Measurements from ENCODE around the gene DNAH2. TPM values are rescaled to one million over a fixed set of nuclear protein-coding genes. Genes with fewer than 3 reads are reported as not detected.

DNAH2 gene
- polyA plus RNA-seq, 1 of the 3 experiments (the other 2 are of a cell fraction) = 0.13 TPM

DNA sequence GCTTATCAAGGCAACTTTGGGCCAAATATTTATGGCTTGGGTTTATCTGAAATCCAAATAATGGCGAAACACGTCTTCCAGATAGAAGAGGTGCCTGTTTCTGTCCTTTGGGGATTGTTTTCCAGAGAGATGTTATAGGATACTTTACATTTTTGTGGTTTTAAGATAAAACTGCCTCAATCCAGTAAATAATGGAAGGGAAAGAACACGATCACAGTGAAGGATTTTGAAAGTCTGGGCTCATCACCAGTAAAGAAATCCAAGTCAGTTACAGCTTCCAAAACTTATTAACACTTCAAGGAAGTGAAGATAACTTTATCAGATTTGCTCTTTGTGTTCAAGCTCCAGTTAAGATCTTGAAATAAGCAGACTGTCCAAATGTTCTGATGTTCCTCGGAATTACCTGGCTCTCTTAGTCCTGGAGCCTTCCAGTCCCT, 30.1 kb downstream of the DNAH2 start:
- H3K36me3 ChIP-seq (replicated peaks in 1 of 2; ENCODE audit: control insufficient read depth in 1 of 2, insufficient read depth in 2 of 2, low read length in 1 of 2) = no peaks in the 10 kb centered on the region
- no peak for DNase-seq
- peak overlapping the region; percentile 79 for H2AFZ ChIP-seq (ENCODE audit: low read depth)
- no peak overlapping the region; a peak in 1 of 4 replicates for H3K4me3 ChIP-seq (ENCODE audit: low read depth in 2 of 2, low read length in 1 of 2)
- H3K4me1 ChIP-seq (ENCODE audit: control insufficient read depth in 1 of 2, insufficient read depth in 2 of 2, low read depth in 1 of 2, low read length in 1 of 2) = peaks cover 6 to 29% of the 10 kb centered on the region in 2 experiments; a peak in 2 of 4 replicates
- H3K9me2 ChIP-seq = no peaks in the 10 kb centered on the region
- TF ChIP-seq, protein P1, sequence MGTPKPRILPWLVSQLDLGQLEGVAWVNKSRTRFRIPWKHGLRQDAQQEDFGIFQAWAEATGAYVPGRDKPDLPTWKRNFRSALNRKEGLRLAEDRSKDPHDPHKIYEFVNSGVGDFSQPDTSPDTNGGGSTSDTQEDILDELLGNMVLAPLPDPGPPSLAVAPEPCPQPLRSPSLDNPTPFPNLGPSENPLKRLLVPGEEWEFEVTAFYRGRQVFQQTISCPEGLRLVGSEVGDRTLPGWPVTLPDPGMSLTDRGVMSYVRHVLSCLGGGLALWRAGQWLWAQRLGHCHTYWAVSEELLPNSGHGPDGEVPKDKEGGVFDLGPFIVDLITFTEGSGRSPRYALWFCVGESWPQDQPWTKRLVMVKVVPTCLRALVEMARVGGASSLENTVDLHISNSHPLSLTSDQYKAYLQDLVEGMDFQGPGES (IDR thresholded peaks at IDR 0.05; ENCODE audit: low read depth, low read length) = no peak
- TF ChIP-seq FOXM1 (IDR thresholded peaks at IDR 0.05; ENCODE audit: low read depth) = 0 out of 2 replicates have a peak, but pooled peaks have one; percentile 28
- peak; percentile 28; the same call in 1 of the 2 replicates for TF ChIP-seq JUND (IDR thresholded peaks at IDR 0.05)
- TF ChIP-seq EP300 (IDR thresholded peaks at IDR 0.05; ENCODE audit: borderline replicate concordance in 1 of 2, low read depth in 1 of 2, low read length in 1 of 2) = peak in 1 of 2 experiments; percentile 17; a peak in 1 of 4 replicates
- TF ChIP-seq TEAD4 (IDR thresholded peaks at IDR 0.05; ENCODE audit: borderline replicate concordance, insufficient read depth) = 0 out of 2 replicates have a peak, but pooled peaks have one; percentile 38
- TF ChIP-seq, protein P2, sequence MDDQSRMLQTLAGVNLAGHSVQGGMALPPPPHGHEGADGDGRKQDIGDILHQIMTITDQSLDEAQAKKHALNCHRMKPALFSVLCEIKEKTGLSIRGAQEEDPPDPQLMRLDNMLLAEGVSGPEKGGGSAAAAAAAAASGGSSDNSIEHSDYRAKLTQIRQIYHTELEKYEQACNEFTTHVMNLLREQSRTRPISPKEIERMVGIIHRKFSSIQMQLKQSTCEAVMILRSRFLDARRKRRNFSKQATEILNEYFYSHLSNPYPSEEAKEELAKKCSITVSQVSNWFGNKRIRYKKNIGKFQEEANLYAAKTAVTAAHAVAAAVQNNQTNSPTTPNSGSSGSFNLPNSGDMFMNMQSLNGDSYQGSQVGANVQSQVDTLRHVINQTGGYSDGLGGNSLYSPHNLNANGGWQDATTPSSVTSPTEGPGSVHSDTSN (IDR thresholded peaks at IDR 0.05) = peak; percentile 36; the same call in 1 of the 2 replicates
- no peak for TF ChIP-seq RCOR1 (IDR thresholded peaks at IDR 0.05; ENCODE audit: low read length)
- peak; percentile 33; the same call in 1 of the 2 replicates for TF ChIP-seq TCF12 (IDR thresholded peaks at IDR 0.05)
- ChIA-PET CTCF (interaction anchor here (0.6 to 2.5 kb wide), 14 partner anchors 9 to 310 kb away, joined by 3 to 14 read pairs (median 4); partner anchors contain the start of genes DNAH2 and TP53), POLR2A (interaction anchor here (0.7 kb wide), 1 partner anchor 113 kb away, joined by 3 read pairs; no protein-coding TSS in a partner anchor)
- WGBS (ENCODE audit: low lambda C conversion rate) = 22% methylated on average over 4 of the region's 4 CpGs
- peak overlapping the region; percentile 56 for H3K9ac ChIP-seq
- H3F3A ChIP-seq (replicated peaks; ENCODE audit: insufficient read depth) = peaks cover 52% of the 10 kb centered on the region
- no peaks in the 10 kb centered on the region for H4K20me1 ChIP-seq (ENCODE audit: insufficient read depth)
- no peaks in the 10 kb centered on the region for H3K27me3 ChIP-seq (ENCODE audit: insufficient read depth)
- H3K79me2 ChIP-seq (ENCODE audit: insufficient read depth) = no peaks in the 10 kb centered on the region
- no peaks in the 10 kb centered on the region for H3K9me3 ChIP-seq
- peak overlapping the region; percentile 65 for H3K4me2 ChIP-seq
- peak overlapping the region; percentile 67 to 89 for H3K27ac ChIP-seq (ENCODE audit: low read depth in 2 of 2, low read length in 1 of 2)

DNA sequence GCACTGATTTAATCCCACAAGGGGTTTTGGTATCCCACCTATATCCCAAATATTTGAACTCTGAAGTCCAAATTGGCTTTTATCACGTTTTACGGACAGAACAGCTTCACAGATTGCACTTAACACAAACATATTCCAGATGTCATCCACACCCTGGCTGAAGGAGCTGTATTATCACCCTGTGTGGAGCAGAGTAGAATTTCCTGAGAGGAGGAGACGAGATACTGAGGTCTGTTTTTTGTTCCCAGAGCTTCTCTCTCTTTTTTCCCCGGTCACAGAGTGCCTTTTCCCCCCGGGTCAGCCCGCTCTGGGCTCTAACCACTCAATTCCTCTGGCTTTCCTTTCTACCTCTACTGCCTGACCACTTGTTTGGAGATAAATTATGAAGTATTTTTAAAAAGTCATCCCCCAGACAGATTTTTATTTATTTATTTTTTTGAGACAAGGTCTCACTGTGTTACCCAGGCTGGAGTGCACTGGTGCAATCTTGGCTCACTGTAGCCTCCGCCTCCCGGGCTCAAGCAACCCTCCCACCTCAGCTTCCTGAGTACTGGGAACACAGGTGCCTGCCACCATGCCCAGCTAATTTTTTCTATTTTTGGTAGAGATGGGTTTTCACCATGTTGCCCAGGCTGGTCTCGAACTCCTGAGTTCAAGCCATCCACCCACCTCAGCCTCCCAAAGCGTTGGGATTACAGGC, 30.7 kb downstream of the DNAH2 start:
- Histone ChIP-seq H3K4me3 (ENCODE audit: low read depth in 2 of 2, low read length in 1 of 2) (no peak overlapping the region; a peak in 1 of 4 replicates), H3K27ac (ENCODE audit: low read depth in 2 of 2, low read length in 1 of 2) (peak overlapping the region; percentile 67 to 89), H3K9ac (peak overlapping the region; percentile 56), H4K20me1 (ENCODE audit: insufficient read depth) (no peaks in the 10 kb centered on the region), H3K36me3 (replicated peaks in 1 of 2; ENCODE audit: control insufficient read depth in 1 of 2, insufficient read depth in 2 of 2, low read length in 1 of 2) (no peaks in the 10 kb centered on the region), H2AFZ (ENCODE audit: low read depth) (peak overlapping the region; percentile 79), H3K9me3 (no peaks in the 10 kb centered on the region), H3K79me2 (ENCODE audit: insufficient read depth) (no peaks in the 10 kb centered on the region), H3F3A (replicated peaks; ENCODE audit: insufficient read depth) (peaks cover 52% of the 10 kb centered on the region), H3K4me2 (peak overlapping the region; percentile 65), H3K27me3 (ENCODE audit: insufficient read depth) (no peaks in the 10 kb centered on the region), H3K4me1 (ENCODE audit: control insufficient read depth in 1 of 2, insufficient read depth in 2 of 2, low read depth in 1 of 2, low read length in 1 of 2) (peaks cover 6 to 29% of the 10 kb centered on the region in 2 experiments; a peak in 2 of 4 replicates), H3K9me2 (no peaks in the 10 kb centered on the region)
- DNase-seq = peak; percentile 62
- ChIA-PET POLR2A (interaction anchor here (0.7 kb wide), 1 partner anchor 114 kb away, joined by 3 read pairs; no protein-coding TSS in a partner anchor), CTCF (interaction anchor here (0.6 to 2.5 kb wide), 14 partner anchors 9 to 309 kb away, joined by 3 to 14 read pairs (median 4); partner anchors contain the start of genes DNAH2 and TP53)
- WGBS (ENCODE audit: low lambda C conversion rate) = 45% methylated on average over 10 of the region's 10 CpGs
- no peak for TF ChIP-seq SMC3 (IDR thresholded peaks at IDR 0.05; ENCODE audit: low read depth, low read length)
- no peak for TF ChIP-seq NFIC (IDR thresholded peaks at IDR 0.05; ENCODE audit: borderline replicate concordance)
- TF ChIP-seq JUND (IDR thresholded peaks at IDR 0.05) = no peak
- peak in 1 of 2 experiments; percentile 54; a peak in 2 of 4 replicates for TF ChIP-seq EP300 (IDR thresholded peaks at IDR 0.05; ENCODE audit: borderline replicate concordance in 1 of 2, low read depth in 1 of 2, low read length in 1 of 2)
- TF ChIP-seq, protein P3, sequence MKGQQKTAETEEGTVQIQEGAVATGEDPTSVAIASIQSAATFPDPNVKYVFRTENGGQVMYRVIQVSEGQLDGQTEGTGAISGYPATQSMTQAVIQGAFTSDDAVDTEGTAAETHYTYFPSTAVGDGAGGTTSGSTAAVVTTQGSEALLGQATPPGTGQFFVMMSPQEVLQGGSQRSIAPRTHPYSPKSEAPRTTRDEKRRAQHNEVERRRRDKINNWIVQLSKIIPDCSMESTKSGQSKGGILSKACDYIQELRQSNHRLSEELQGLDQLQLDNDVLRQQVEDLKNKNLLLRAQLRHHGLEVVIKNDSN (IDR thresholded peaks at IDR 0.05; ENCODE audit: borderline replicate concordance, low read depth) = no peak
- TF ChIP-seq, protein P2 (IDR thresholded peaks at IDR 0.05) = no peak
- TF ChIP-seq FOXM1 (IDR thresholded peaks at IDR 0.05; ENCODE audit: low read depth) = no peak
- TF ChIP-seq FOXJ3 (CRISPR knock-in tag; IDR thresholded peaks at IDR 0.05) = no peak
- TF ChIP-seq YY1 (IDR thresholded peaks at IDR 0.05; ENCODE audit: low read depth) = no peak
- TF ChIP-seq RFX5 (IDR thresholded peaks at IDR 0.05; ENCODE audit: low read length) = no peak
- no peak for TF ChIP-seq RCOR1 (IDR thresholded peaks at IDR 0.05; ENCODE audit: low read length)
- TF ChIP-seq EZH2phosphoT487 (IDR thresholded peaks at IDR 0.05; ENCODE audit: borderline replicate concordance, low read depth) = no peak
- TF ChIP-seq SIN3A (IDR thresholded peaks at IDR 0.05; ENCODE audit: borderline replicate concordance, low read depth, low read length) = no peak
- TF ChIP-seq TCF12 (IDR thresholded peaks at IDR 0.05) = peak; percentile 38; the same call in 1 of the 2 replicates
- peak; percentile 29; the same call in 1 of the 2 replicates for TF ChIP-seq GATA2 (CRISPR knock-in tag; IDR thresholded peaks at IDR 0.05)
- TF ChIP-seq, protein P1 (IDR thresholded peaks at IDR 0.05; ENCODE audit: low read depth, low read length) = no peak
- TF ChIP-seq, protein P4, sequence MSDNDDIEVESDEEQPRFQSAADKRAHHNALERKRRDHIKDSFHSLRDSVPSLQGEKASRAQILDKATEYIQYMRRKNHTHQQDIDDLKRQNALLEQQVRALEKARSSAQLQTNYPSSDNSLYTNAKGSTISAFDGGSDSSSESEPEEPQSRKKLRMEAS (IDR thresholded peaks at IDR 0.05; ENCODE audit: low read depth) = no peak

All from SK-N-SH (cell line).